Suprapubic skin (tissue), 4 donors: Measurements from ENCODE around the gene GALNT2.

Experiments
- CTCF ChIP-seq, 2 donors: fragments of 200-600 bp in 1 of 2; fragments of 450-650 bp in 1 of 2; sonication (generic) in 1 of 2; IDR thresholded peaks; one replicate each; pipeline ENCODE4 v1.5.1; 2016 to 2019; ENCODE audit warnings: antibody characterized with exemption in 2 of 2, mild to moderate bottlenecking in 1 of 2, moderate library complexity in 1 of 2
- EP300 ChIP-seq: sonication (generic); formaldehyde crosslinking; IDR thresholded peaks from one replicate; pipeline ENCODE4 v1.6.1; 2017; ENCODE audit warnings: antibody characterized with exemption
- POLR2A ChIP-seq, 2 donors: fragments of 450-650 bp; IDR thresholded peaks; one replicate each; pipeline ENCODE4 v1.6.1; 2017; ENCODE audit warnings: antibody characterized with exemption in 2 of 2, mild to moderate bottlenecking in 2 of 2, moderate library complexity in 2 of 2
- POLR2AphosphoS5 ChIP-seq, 3 donors: sonication (generic); formaldehyde crosslinking; IDR thresholded peaks; one replicate each; pipeline ENCODE4 v1.6.1; 2017; ENCODE audit warnings: antibody characterized with exemption in 3 of 3

DNA sequence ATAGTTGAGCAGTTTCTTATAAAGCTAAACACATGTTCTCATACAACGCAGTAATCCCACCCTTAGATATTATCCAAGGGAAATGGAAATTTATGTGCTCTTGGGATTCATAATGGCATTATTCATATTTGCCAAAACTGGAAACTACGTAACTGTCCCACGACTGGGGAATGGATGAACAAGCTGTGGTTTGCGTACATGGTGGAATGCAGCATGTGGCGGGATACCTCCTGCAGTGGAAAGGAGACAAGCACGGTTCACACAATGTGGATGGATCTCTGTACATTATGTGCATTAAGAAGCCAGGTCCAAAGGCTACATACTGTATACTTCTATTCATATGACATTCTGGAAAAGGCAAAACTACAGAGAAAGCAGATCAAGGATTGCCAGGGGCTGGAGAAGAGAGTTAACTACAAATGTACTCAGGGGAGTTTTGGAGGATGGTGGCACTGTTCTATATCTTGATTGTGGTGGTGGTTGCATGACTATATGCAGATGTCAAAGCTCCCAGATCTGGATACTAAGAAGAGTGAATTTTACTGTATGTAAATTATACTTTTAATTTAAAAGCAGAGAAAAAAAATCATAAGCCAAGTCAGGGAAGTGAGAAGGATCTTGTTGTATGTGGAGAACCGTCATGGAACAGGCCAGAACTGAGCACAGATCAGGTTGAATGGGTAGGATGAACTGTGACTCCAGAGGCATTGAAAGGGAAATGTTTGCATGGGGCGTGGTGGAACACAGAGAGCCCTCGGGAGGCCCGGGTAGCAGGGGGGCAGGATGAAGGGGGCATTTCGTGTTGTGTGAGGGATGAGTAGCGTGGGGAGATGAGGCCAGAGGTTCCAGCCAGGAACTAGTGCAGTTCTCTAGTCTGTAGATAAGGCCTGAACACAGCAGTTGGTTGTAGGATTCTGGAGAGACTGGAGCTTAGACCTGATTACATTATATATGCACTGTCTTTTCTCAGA, 90.7 kb downstream of the GALNT2 start:
- TF ChIP-seq CTCF (IDR thresholded peaks at IDR 0.05) (no peak), POLR2AphosphoS5 (IDR thresholded peaks at IDR 0.05) (no peak), EP300 (no peak), POLR2A (IDR thresholded peaks at IDR 0.05) (no peak)
